Fibroblast of pulmonary artery (primary cell): ENCODE measurements around the gene PCYT2.

Experiments used
- DNase-seq: peaks from one replicate; pipeline ENCODE4 v3.0.0-alpha.2; 2010; ENCODE audit warnings: low read depth
- H3K4me3 ChIP-seq: replicated peaks from 2 replicates; pipeline ENCODE4 v1.5.1; 2011; ENCODE audit warnings: low read depth, mild to moderate bottlenecking, control low read depth, low read length, moderate library complexity
- CTCF ChIP-seq: IDR thresholded peaks from 2 replicates; pipeline ENCODE4 v1.5.1; 2011; ENCODE audit warnings: mild to moderate bottlenecking, control low read depth, low read length, inconsistent platforms; ENCODE audit errors: missing control alignments

PCYT2 gene

GRCh38 chr17:81870981-81871386 lies 40.2 kb downstream of the PCYT2 start, which contains the start of gene ARHGDIA:
Gene ARHGDIA, minus strand, starts transcription at chr17:81871337. Its CDS starts 1,407 bp downstream, at chr17:81869930.
- DNase-seq = no peak
- TF ChIP-seq CTCF = no peak
- H3K4me3 ChIP-seq = peak within 1 kb of the TSS; percentile 86

GRCh38 chr17:81870131-81870980 lies 40.8 kb downstream of the PCYT2 start:
- H3K4me3 ChIP-seq = peak overlapping the region; percentile 86
- DNase-seq = peak; percentile 51
- no peak for TF ChIP-seq CTCF

- DNase-seq = peak; percentile 38
- peak overlapping the region; percentile 86 for H3K4me3 ChIP-seq
- peak; percentile 57 for TF ChIP-seq CTCF
These were observed 41.7 kb downstream of the PCYT2 start for GRCh38 chr17:81869221-81870130.

- peak; percentile 89 for DNase-seq
- no peak for TF ChIP-seq CTCF
- peak overlapping the region; percentile 86 for H3K4me3 ChIP-seq
These were observed 42.5 kb downstream of the PCYT2 start for GRCh38 chr17:81868674-81869220.

- no peak overlapping the region for H3K4me3 ChIP-seq
- DNase-seq = no peak
- TF ChIP-seq CTCF = no peak
These were observed 43.1 kb downstream of the PCYT2 start for GRCh38 chr17:81867991-81868673.

GRCh38 chr17:81867170-81867990 lies 43.8 kb downstream of the PCYT2 start:
- peak; percentile 62 for DNase-seq
- H3K4me3 ChIP-seq = no peak overlapping the region
- TF ChIP-seq CTCF = no peak
